ENCODE data around the gene PHAF1.
A peak's percentile ranks its signal among the peaks of the same experiment; 100 is the strongest.

PHAF1 gene

GRCh38 chr16:67148656-67149275 is 39.0 kb downstream of the PHAF1 start:
- H3K4me1 Mint-ChIP-seq, result peaks cover 20% of the 10 kb centered on the region
- no peak for ATAC-seq
- H3K27ac Mint-ChIP-seq, result no peak overlapping the region
- H3K27me3 Mint-ChIP-seq, result peaks cover 29% of the 10 kb centered on the region
- H3K4me3 Mint-ChIP-seq, result peak overlapping the region; percentile 17
- H3K36me3 Mint-ChIP-seq, result peaks cover 54% of the 10 kb centered on the region
- H3K9me3 Mint-ChIP-seq, result no peaks in the 10 kb centered on the region

- H3K36me3 Mint-ChIP-seq, result peaks cover 51% of the 10 kb centered on the region
- H3K27ac Mint-ChIP-seq, result no peak overlapping the region
- peak overlapping the region; percentile 17 for H3K4me3 Mint-ChIP-seq
- H3K27me3 Mint-ChIP-seq, result peaks cover 29% of the 10 kb centered on the region
- no peak for ATAC-seq
- H3K4me1 Mint-ChIP-seq, result peaks cover 23% of the 10 kb centered on the region
- H3K9me3 Mint-ChIP-seq, result no peaks in the 10 kb centered on the region
These were observed 39.7 kb downstream of the PHAF1 start for GRCh38 chr16:67149276-67150046.

GRCh38 chr16:67150047-67150832 is 40.5 kb downstream of the PHAF1 start:
- Mint-ChIP-seq H3K27ac (peak overlapping the region; percentile 30), H3K9me3 (no peaks in the 10 kb centered on the region), H3K27me3 (peaks cover 29% of the 10 kb centered on the region), H3K4me1 (peaks cover 26% of the 10 kb centered on the region), H3K36me3 (peaks cover 43% of the 10 kb centered on the region), H3K4me3 (peak overlapping the region; percentile 76)
- peak; percentile 49 for ATAC-seq

GRCh38 chr16:67150833-67151396 is 41.2 kb downstream of the PHAF1 start, which contains the start of gene B3GNT9:
B3GNT9 (minus strand) TSS chr16:67150998; CDS start chr16:67150485, 513 bp downstream.
- Mint-ChIP-seq H3K36me3 (peaks cover 36% of the 10 kb centered on the region), H3K4me1 (peaks cover 33% of the 10 kb centered on the region), H3K27me3 (peaks cover 29% of the 10 kb centered on the region), H3K9me3 (no peaks in the 10 kb centered on the region), H3K27ac (peak within 1 kb of the TSS; percentile 30), H3K4me3 (peak within 1 kb of the TSS; percentile 76)
- peak; percentile 52 for ATAC-seq

- H3K27me3 Mint-ChIP-seq, result peaks cover 29% of the 10 kb centered on the region
- H3K36me3 Mint-ChIP-seq, result peaks cover 30% of the 10 kb centered on the region
- no peaks in the 10 kb centered on the region for H3K9me3 Mint-ChIP-seq
- H3K4me3 Mint-ChIP-seq, result peak overlapping the region; percentile 76
- peak overlapping the region; percentile 30 for H3K27ac Mint-ChIP-seq
- no peak for ATAC-seq
- peaks cover 39% of the 10 kb centered on the region for H3K4me1 Mint-ChIP-seq
These were observed 41.8 kb downstream of the PHAF1 start for GRCh38 chr16:67151431-67152097.

- Mint-ChIP-seq H3K4me1 (peaks cover 64% of the 10 kb centered on the region), H3K27me3 (peaks cover 10% of the 10 kb centered on the region), H3K27ac (no peak overlapping the region)
These were observed 45.0 kb downstream of the PHAF1 start for GRCh38 chr16:67154578-67155294.

GRCh38 chr16:67155295-67156142 is 45.8 kb downstream of the PHAF1 start:
- Mint-ChIP-seq H3K36me3 (no peaks in the 10 kb centered on the region), H3K27me3 (peaks cover 10% of the 10 kb centered on the region), H3K4me1 (peaks cover 70% of the 10 kb centered on the region), H3K27ac (no peak overlapping the region), H3K4me3 (peak overlapping the region; percentile 68), H3K9me3 (no peaks in the 10 kb centered on the region)
- ATAC-seq, result peak; percentile 59

More at GRCh38 chr16:67154578-67155294, 45.0 kb downstream of the PHAF1 start:
- no peaks in the 10 kb centered on the region for H3K9me3 Mint-ChIP-seq
- peak overlapping the region; percentile 68 for H3K4me3 Mint-ChIP-seq
- no peaks in the 10 kb centered on the region for H3K36me3 Mint-ChIP-seq
- ATAC-seq, result no peak

GRCh38 chr16:67156143-67156844 is 46.6 kb downstream of the PHAF1 start:
- Mint-ChIP-seq H3K4me1 (peaks cover 73% of the 10 kb centered on the region), H3K27ac (no peak overlapping the region), H3K4me3 (no peak overlapping the region), H3K9me3 (no peaks in the 10 kb centered on the region), H3K27me3 (peaks cover 12% of the 10 kb centered on the region), H3K36me3 (no peaks in the 10 kb centered on the region)
- no peak for ATAC-seq

- H3K27ac Mint-ChIP-seq, result no peak overlapping the region
These were observed 47.5 kb downstream of the PHAF1 start for GRCh38 chr16:67157106-67157748.

GRCh38 chr16:67157892-67158635 is 48.3 kb downstream of the PHAF1 start:
- no peaks in the 10 kb centered on the region for H3K36me3 Mint-ChIP-seq

More at GRCh38 chr16:67157106-67157748, 47.5 kb downstream of the PHAF1 start:
- peaks cover 16% of the 10 kb centered on the region for H3K27me3 Mint-ChIP-seq
- ATAC-seq, result no peak
- peaks cover 71% of the 10 kb centered on the region for H3K4me1 Mint-ChIP-seq
- no peaks in the 10 kb centered on the region for H3K9me3 Mint-ChIP-seq
- no peak overlapping the region for H3K4me3 Mint-ChIP-seq
- no peaks in the 10 kb centered on the region for H3K36me3 Mint-ChIP-seq

GRCh38 chr16:67158637-67159600 is 49.2 kb downstream of the PHAF1 start:
- peak overlapping the region; percentile 87 for H3K4me3 Mint-ChIP-seq
- H3K27me3 Mint-ChIP-seq, result peaks cover 25% of the 10 kb centered on the region
- peaks cover 60% of the 10 kb centered on the region for H3K4me1 Mint-ChIP-seq
- H3K36me3 Mint-ChIP-seq, result no peaks in the 10 kb centered on the region
- peak; percentile 69 for ATAC-seq
- H3K9me3 Mint-ChIP-seq, result no peaks in the 10 kb centered on the region
- peak overlapping the region; percentile 77 for H3K27ac Mint-ChIP-seq

More at GRCh38 chr16:67157892-67158635, 48.3 kb downstream of the PHAF1 start:
- Mint-ChIP-seq H3K27ac (peak overlapping the region; percentile 77), H3K4me3 (peak overlapping the region; percentile 87), H3K9me3 (no peaks in the 10 kb centered on the region), H3K27me3 (peaks cover 20% of the 10 kb centered on the region), H3K4me1 (peaks cover 65% of the 10 kb centered on the region)
- no peak for ATAC-seq
